ENCODE measurements around the gene P3H3. TPM values are rescaled to one million over a fixed set of nuclear protein-coding genes. Genes with fewer than 3 reads are reported as not detected.
"Not testable (repeated sequence)": the region's sequence is repeated elsewhere in the genome, so short reads cannot be mapped to it uniquely, and the experiment has no call there.

P3H3 gene
- total RNA-seq, 4 donors from 2014 or later: 27.4 to 90.1 (median 59.9) TPM

DNA sequence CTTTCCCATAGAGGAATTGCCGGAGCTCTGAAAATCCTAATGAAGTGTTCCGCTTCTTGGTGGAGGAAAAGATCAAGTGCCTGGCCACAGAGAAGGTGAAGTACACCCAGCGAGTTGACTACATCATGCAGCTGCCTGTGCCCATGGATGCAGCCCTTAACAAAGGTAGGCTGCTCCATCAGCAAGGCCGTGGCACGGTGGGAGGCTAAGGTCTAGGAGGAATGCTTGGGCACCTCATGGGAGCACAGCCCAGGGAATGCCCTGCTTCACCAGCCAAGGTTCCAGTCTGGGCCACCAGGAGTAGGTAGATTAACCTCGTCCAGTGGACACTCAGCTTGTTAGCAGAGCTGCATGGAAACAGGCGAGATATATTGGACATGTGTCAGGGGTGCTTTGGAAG, 32.7 kb downstream of the P3H3 start:
- H3K27ac ChIP-seq: no peak overlapping the region
- DNase-seq: no peak
- no peak for TF ChIP-seq POLR2A (IDR thresholded peaks at IDR 0.05)
- TF ChIP-seq, protein P1, sequence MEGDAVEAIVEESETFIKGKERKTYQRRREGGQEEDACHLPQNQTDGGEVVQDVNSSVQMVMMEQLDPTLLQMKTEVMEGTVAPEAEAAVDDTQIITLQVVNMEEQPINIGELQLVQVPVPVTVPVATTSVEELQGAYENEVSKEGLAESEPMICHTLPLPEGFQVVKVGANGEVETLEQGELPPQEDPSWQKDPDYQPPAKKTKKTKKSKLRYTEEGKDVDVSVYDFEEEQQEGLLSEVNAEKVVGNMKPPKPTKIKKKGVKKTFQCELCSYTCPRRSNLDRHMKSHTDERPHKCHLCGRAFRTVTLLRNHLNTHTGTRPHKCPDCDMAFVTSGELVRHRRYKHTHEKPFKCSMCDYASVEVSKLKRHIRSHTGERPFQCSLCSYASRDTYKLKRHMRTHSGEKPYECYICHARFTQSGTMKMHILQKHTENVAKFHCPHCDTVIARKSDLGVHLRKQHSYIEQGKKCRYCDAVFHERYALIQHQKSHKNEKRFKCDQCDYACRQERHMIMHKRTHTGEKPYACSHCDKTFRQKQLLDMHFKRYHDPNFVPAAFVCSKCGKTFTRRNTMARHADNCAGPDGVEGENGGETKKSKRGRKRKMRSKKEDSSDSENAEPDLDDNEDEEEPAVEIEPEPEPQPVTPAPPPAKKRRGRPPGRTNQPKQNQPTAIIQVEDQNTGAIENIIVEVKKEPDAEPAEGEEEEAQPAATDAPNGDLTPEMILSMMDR (IDR thresholded peaks at IDR 0.05): no peak
- no peaks in the 10 kb centered on the region for H3K4me1 ChIP-seq
- no peaks in the 10 kb centered on the region for H3K36me3 ChIP-seq
- no peak overlapping the region for H3K4me3 ChIP-seq
- no peaks in the 10 kb centered on the region for H3K9me3 ChIP-seq
- intact Hi-C loops (cut with DNase I; ENCODE audit: low total_unique reads): no loop called here
- H3K27me3 ChIP-seq: no peaks in the 10 kb centered on the region

GRCh38 chr12:6861391-6861790, 33.2 kb downstream of the P3H3 start:
- Histone ChIP-seq H3K27me3 (no peaks in the 10 kb centered on the region), H3K9me3 (no peaks in the 10 kb centered on the region), H3K27ac (no peak overlapping the region), H3K4me1 (no peaks in the 10 kb centered on the region), H3K4me3 (no peak overlapping the region), H3K36me3 (no peaks in the 10 kb centered on the region)
- TF ChIP-seq, protein P1 (IDR thresholded peaks at IDR 0.05): no peak
- TF ChIP-seq POLR2A (IDR thresholded peaks at IDR 0.05): no peak
- intact Hi-C loops (cut with DNase I; ENCODE audit: low total_unique reads): no loop called here
- no peak for DNase-seq

DNA sequence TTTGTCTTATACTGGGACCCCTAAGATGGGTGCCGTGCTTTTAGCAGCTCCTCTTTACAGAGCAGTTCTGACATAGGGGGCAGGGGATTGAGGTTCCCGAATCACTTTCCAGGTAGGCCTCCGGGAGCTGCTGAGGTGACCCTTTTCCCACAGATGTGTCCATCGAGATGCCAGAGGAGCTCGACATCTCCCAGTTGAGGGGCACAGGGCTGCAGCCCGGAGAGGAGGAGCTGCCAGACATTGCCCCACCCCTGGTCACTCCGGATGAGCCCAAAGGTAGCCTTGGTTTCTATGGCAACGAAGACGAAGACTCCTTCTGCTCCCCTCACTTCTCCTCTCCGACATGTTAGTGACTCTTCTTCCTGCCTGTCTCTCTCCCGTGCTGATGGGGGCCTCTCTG, 34.8 kb downstream of the P3H3 start:
- no peak for DNase-seq
- Histone ChIP-seq H3K4me3 (no peak overlapping the region), H3K27ac (no peak overlapping the region), H3K4me1 (no peaks in the 10 kb centered on the region), H3K27me3 (no peaks in the 10 kb centered on the region), H3K36me3 (no peaks in the 10 kb centered on the region), H3K9me3 (no peaks in the 10 kb centered on the region)
- TF ChIP-seq POLR2A (IDR thresholded peaks at IDR 0.05): no peak
- TF ChIP-seq, protein P1 (IDR thresholded peaks at IDR 0.05): no peak
- intact Hi-C loops (cut with DNase I; ENCODE audit: low total_unique reads): no loop called here

- H3K27me3 ChIP-seq: no peaks in the 10 kb centered on the region
- H3K4me1 ChIP-seq: peaks cover 0 to 7% of the 10 kb centered on the region in 2 donors
- no peaks in the 10 kb centered on the region for H3K9me3 ChIP-seq
- no peak for TF ChIP-seq POLR2A (IDR thresholded peaks at IDR 0.05)
- TF ChIP-seq, protein P1 (IDR thresholded peaks at IDR 0.05): no peak
- no peaks in the 10 kb centered on the region for H3K36me3 ChIP-seq
- intact Hi-C loops (cut with DNase I; ENCODE audit: low total_unique reads): no loop called here
- no peak overlapping the region for H3K4me3 ChIP-seq
- no peak for DNase-seq
- H3K27ac ChIP-seq: no peak overlapping the region
Observed at GRCh38 chr12:6863586-6864321, 35.5 kb downstream of the P3H3 start.

DNA sequence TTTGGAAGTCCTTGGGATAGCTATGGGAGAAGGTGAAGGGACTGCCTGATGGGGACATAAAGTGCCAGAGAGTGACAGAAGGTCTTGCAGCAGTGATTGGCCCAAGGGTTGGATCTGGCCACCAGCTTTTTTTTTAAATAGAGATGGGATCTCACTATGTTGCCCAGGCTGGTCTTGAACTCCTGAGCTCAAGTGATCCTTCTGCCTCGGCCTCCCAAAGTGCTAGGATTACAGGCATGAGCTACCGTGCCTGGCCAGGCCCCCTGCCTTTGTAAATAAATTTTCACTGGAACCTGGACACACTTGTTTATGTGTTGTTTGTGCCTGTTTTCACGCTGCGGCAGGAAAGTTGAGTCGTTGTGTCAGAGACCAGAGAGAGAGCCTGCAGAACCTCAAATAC, 37.1 kb downstream of the P3H3 start:
- H3K4me1 ChIP-seq: peaks cover 5 to 13% of the 10 kb centered on the region in 2 donors
- H3K36me3 ChIP-seq; H3K9me3 ChIP-seq; H3K27ac ChIP-seq; H3K27me3 ChIP-seq; DNase-seq; H3K4me3 ChIP-seq; intact Hi-C loops (cut with DNase I; ENCODE audit: low total_unique reads): not testable (repeated sequence)

Data from uterus (tissue), 4 donors.